ENCODE data around the gene MTCH1.
A peak's percentile ranks its signal among the peaks of the same experiment; 100 is the strongest.

Gene MTCH1

GRCh38 chr6:36926708-36927513, 59.1 kb downstream of the MTCH1 start:
- DNase-seq (ENCODE audit: low read depth), result no peak

- no peak for DNase-seq (ENCODE audit: low read depth)
Observed at GRCh38 chr6:36925809-36926208, 60.2 kb downstream of the MTCH1 start.

- no peak for DNase-seq (ENCODE audit: low read depth)
Observed at GRCh38 chr6:36924778-36925374, 61.1 kb downstream of the MTCH1 start.

GRCh38 chr6:36924131-36924530, 61.9 kb downstream of the MTCH1 start:
- DNase-seq (ENCODE audit: low read depth), result no peak

- DNase-seq (ENCODE audit: low read depth), result peak; percentile 72
Observed at GRCh38 chr6:36920546-36920945, 65.5 kb downstream of the MTCH1 start.

- DNase-seq (ENCODE audit: low read depth), result no peak
Observed at GRCh38 chr6:36920049-36920448, 65.9 kb downstream of the MTCH1 start.
